H1 (cell line): ENCODE measurements around the gene ZNF573.

ENCODE experiments used
- BACH1 ChIP-seq: IDR thresholded peaks from 2 replicates; pipeline ENCODE4 v1.6.1; 2012; ENCODE audit warnings: low read length, improper control_type of control experiment
- CBX5 ChIP-seq: fragments of 300-800, 300-1000 bp; sonication (generic); IDR thresholded peaks from 2 replicates; pipeline ENCODE4 v1.7.1; 2016; ENCODE audit warnings: antibody characterized with exemption, low read length, low read depth
- CREB1 ChIP-seq: IDR thresholded peaks from 2 replicates; pipeline ENCODE4 v1.6.1; 2012; ENCODE audit warnings: inconsistent platforms
- CTCF ChIP-seq, 3 experiments: IDR thresholded peaks; 1 replicate in 2 of 3; 2 replicates in 1 of 3; pipeline versions ENCODE4 v1.5.1 to v1.6.1; 2011; ENCODE audit warnings: low read length in 3 of 3, mild to moderate bottlenecking in 3 of 3, inconsistent platforms in 2 of 3, low read depth in 1 of 3, moderate library complexity in 1 of 3; ENCODE audit not compliant: insufficient read depth in 1 of 3; ENCODE audit errors: control extremely low read depth in 1 of 3
- JUN ChIP-seq: IDR thresholded peaks from 2 replicates; pipeline ENCODE4 v1.6.1; 2011; ENCODE audit warnings: low read depth, mild to moderate bottlenecking, improper control_type of control experiment, low read length
- KDM4A ChIP-seq: IDR thresholded peaks from one replicate; pipeline ENCODE4 v1.7.1; 2012; ENCODE audit warnings: low read depth, mild to moderate bottlenecking, moderate library complexity, low read length, inconsistent platforms; ENCODE audit not compliant: severe bottlenecking
- NRF1 ChIP-seq: IDR thresholded peaks from 2 replicates; pipeline ENCODE4 v1.6.1; 2011; ENCODE audit warnings: mild to moderate bottlenecking, low read depth, low read length, improper control_type of control experiment
- POLR2A ChIP-seq, 2 experiments: IDR thresholded peaks; 1 replicate in 1 of 2; 2 replicates in 1 of 2; pipeline ENCODE4 v1.6.1; 2011; ENCODE audit warnings: low read depth in 2 of 2, low read length in 2 of 2, mild to moderate bottlenecking in 2 of 2; ENCODE audit errors: control extremely low read depth in 1 of 2
- RAD21 ChIP-seq, 2 experiments: IDR thresholded peaks in 1 of 2; conservative IDR thresholded peaks in 1 of 2; 2 replicates each; pipeline ENCODE4 v1.6.1; 2011; ENCODE audit warnings: low read depth in 2 of 2, low read length in 2 of 2, improper control_type of control experiment in 1 of 2, inconsistent platforms in 1 of 2, mild to moderate bottlenecking in 1 of 2, moderate library complexity in 1 of 2
- SP1 ChIP-seq: IDR thresholded peaks from 2 replicates; pipeline ENCODE4 v1.6.1; 2011; ENCODE audit warnings: low read depth, low read length
- TAF1 ChIP-seq: IDR thresholded peaks from 2 replicates; pipeline ENCODE4 v1.6.1; 2011; ENCODE audit warnings: mild to moderate bottlenecking, low read depth, low read length

DNA sequence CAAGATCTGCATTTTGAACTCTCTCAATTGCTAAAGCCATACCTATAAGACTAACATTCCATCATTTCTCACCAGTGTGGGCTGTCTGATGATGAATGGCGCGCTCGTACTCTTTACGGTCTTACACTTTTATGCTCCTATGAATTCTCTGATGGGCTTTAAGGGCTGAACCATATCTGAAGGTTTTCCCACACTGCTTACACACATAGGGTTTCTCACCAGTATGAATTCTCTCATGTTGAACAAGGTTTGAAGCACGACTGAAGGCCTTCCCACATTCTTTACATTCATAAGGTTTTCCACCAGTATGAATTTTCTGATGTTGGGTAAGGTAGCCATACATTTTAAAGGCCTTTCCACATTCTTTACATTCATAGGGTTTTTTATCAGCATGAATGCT lies 41.0 kb downstream of the ZNF573 start:
- TF ChIP-seq CTCF (IDR thresholded peaks at IDR 0.05; ENCODE audit: control extremely low read depth in 1 of 3, insufficient read depth in 1 of 3, low read depth in 1 of 3, low read length in 3 of 3) (no peak), CBX5 (no peak), RAD21 (IDR thresholded peaks at IDR 0.05 in 1 of 2, conservative IDR thresholded peaks at IDR 0.05 in 1 of 2; ENCODE audit: low read depth in 2 of 2, low read length in 2 of 2) (no peak), BACH1 (no peak), POLR2A (IDR thresholded peaks at IDR 0.05; ENCODE audit: control extremely low read depth in 1 of 2, low read depth in 2 of 2, low read length in 2 of 2) (no peak), TAF1 (no peak), KDM4A (no peak), SP1 (no peak), NRF1 (no peak), JUN (no peak), CREB1 (no peak)
